WERI-Rb-1 (cell line): ENCODE data around the gene STAT5A.

ENCODE experiments used
- DNase-seq: peaks from one replicate; pipeline ENCODE4 v3.0.0-alpha.2; 2020
- H3K27ac ChIP-seq: fragments of 250-450 bp; sonication (Bioruptor Pico); 2 replicates; pipeline ENCODE4 v1.5.1; 2020; ENCODE audit warnings: mild to moderate bottlenecking, moderate library complexity
- H3K27me3 ChIP-seq: fragments of 250-450 bp; sonication (Bioruptor Pico); 2 replicates; pipeline ENCODE4 v1.5.1; 2021; ENCODE audit warnings: mild to moderate bottlenecking, low read depth, moderate library complexity; ENCODE audit not compliant: insufficient read depth, severe bottlenecking
- H3K36me3 ChIP-seq: fragments of 250-450 bp; sonication (Bioruptor Pico); 2 replicates; pipeline ENCODE4 v1.5.1; 2020; ENCODE audit warnings: mild to moderate bottlenecking, moderate library complexity
- H3K4me3 ChIP-seq: 2 replicates; pipeline ENCODE4 v1.5.1; 2011; ENCODE audit warnings: low read depth, mild to moderate bottlenecking, control low read depth, low read length
- H3K9me3 ChIP-seq: fragments of 250-450 bp; sonication (Bioruptor Pico); 2 replicates; pipeline ENCODE4 v1.5.1; 2021; ENCODE audit warnings: mild to moderate bottlenecking, moderate library complexity; ENCODE audit not compliant: severe bottlenecking
- TF ChIP-seq, protein P1 (sequence below): IDR thresholded peaks from 2 replicates; pipeline ENCODE4 v1.5.1; 2011; ENCODE audit warnings: low read depth, mild to moderate bottlenecking, control low read depth, inconsistent platforms, low read length

The STAT5A gene

DNA sequence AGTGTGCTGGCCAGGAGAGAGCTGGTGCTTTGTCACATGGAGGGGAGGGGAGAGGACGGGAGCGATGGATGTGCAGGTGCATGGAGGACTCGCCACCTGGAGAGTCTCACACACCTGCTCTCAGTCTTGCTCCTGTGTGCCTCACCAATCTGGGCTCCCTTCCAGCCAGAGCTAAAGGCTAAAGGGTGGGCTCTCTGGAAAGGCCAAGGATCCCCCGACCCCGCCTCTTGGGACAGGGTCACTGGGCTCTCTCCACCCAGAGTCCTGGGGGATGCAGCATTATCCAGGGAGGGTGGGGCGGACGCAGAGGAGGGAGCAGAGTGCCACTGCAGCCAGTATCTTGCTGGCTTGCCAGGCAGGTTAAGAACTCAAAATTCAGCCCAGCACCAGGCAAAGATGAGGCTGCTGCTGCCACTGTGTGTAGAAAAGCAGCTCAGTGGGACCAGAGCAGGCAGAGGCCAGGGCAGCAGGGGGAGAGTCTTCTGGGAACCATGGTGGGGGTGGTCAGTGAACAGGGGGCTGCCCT is 6.7 kb upstream of the STAT5A start:
- Histone ChIP-seq H3K27me3 (no peaks in the 10 kb centered on the region), H3K9me3 (no peaks in the 10 kb centered on the region), H3K4me3 (no peak overlapping the region), H3K36me3 (no peaks in the 10 kb centered on the region), H3K27ac (no peak overlapping the region)
- peak; percentile 6 for DNase-seq
- TF ChIP-seq, protein P1, sequence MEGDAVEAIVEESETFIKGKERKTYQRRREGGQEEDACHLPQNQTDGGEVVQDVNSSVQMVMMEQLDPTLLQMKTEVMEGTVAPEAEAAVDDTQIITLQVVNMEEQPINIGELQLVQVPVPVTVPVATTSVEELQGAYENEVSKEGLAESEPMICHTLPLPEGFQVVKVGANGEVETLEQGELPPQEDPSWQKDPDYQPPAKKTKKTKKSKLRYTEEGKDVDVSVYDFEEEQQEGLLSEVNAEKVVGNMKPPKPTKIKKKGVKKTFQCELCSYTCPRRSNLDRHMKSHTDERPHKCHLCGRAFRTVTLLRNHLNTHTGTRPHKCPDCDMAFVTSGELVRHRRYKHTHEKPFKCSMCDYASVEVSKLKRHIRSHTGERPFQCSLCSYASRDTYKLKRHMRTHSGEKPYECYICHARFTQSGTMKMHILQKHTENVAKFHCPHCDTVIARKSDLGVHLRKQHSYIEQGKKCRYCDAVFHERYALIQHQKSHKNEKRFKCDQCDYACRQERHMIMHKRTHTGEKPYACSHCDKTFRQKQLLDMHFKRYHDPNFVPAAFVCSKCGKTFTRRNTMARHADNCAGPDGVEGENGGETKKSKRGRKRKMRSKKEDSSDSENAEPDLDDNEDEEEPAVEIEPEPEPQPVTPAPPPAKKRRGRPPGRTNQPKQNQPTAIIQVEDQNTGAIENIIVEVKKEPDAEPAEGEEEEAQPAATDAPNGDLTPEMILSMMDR = no peak

DNA sequence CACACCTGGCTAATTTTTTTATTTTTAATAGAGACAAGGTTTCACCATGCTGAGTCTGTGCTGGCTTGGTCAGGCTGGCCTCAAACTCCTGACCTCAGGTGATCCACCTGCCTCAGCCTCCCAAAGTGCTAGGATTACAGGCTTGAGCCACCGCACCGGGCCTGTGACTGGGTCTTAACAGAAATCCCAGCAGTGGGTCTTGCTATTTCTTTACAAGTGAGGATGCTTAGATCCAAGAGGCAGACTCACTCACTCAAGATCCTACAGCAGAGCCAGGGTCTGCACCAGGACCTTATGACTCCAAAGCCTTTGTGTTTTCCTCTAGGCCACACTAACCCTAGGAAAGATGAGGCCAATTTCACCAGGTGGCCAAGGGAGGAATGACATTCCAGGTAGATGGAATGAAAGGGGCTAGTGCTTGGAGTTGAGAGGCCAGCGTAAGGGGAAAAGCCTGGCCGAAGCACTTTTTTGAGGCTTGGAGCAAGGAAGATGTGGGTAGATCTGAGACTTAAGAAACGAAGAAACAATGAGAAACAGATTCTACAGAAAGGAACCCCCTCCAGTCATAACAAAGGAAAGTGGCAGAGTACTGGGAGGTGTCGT is 5.7 kb upstream of the STAT5A start:
- TF ChIP-seq, protein P1 = peak; percentile 5; the same call in 1 of the 2 replicates
- Histone ChIP-seq H3K9me3 (no peaks in the 10 kb centered on the region), H3K27ac (no peak overlapping the region), H3K4me3 (no peak overlapping the region), H3K36me3 (no peaks in the 10 kb centered on the region), H3K27me3 (no peaks in the 10 kb centered on the region)
- DNase-seq = peak; percentile 12

DNA sequence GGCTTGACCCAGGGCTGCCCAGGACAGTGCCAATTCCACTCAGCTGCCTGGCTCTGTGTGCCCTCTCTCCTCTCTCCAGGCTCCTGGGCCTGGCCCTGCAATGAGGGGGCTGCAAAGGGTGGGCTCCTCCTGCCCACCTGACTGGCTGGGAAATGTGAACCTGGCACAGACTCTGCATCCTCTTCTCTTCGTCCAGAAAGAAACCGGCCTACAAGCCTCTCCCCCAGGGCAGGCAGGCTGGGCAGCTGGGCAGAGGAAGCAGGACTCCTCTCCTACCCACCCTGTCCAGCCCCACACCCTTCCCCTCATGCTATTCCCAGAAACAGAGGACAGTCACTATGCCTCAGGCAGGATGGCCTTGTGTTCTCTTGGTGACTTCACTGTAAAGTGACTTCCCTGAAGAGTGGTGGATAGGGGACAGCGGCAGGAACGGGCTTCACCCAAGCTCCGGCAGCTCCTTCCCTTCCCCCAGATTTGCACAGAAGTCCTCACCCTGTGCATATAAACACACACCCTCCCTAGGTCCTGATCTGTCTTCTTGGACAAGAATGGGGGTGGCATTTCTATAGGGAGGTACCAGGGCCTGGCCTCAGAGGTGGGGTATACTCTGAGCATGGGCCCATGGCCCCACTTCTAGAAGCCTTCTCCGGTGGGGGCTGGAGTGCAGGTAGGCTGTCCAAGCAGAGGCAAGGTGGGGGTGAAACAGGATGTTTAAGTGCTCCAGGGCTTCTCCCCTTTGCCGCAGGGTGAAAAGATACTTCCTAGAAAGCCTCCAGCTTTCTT is 4.9 kb upstream of the STAT5A start:
- DNase-seq = peak; percentile 5
- H3K27me3 ChIP-seq = no peaks in the 10 kb centered on the region
- H3K27ac ChIP-seq = no peak overlapping the region
- H3K36me3 ChIP-seq = no peaks in the 10 kb centered on the region
- H3K4me3 ChIP-seq = no peak overlapping the region
- H3K9me3 ChIP-seq = no peaks in the 10 kb centered on the region
- TF ChIP-seq, protein P1 = no peak

DNA sequence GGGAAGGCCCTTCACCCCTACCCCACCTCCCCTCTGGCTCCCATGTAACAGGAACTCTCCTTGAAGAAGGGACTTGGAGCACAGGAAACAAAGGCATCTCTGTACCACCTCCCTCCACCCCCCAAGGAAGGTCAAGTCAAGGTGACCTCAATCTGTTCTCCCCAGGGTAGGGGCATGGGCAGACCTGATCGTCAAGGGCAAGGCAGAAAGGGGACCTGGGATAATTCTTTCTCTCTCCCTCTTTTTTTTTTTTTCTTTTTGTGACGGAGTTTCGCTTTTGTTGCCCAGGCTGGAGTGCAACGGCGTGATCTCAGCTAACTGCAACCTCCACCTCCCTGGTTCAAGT is 4.3 kb upstream of the STAT5A start:
- Histone ChIP-seq H3K36me3 (no peaks in the 10 kb centered on the region), H3K4me3 (no peak overlapping the region), H3K9me3 (no peaks in the 10 kb centered on the region), H3K27me3 (no peaks in the 10 kb centered on the region), H3K27ac (no peak overlapping the region)
- peak; percentile 3 for DNase-seq
- TF ChIP-seq, protein P1 = no peak

DNA sequence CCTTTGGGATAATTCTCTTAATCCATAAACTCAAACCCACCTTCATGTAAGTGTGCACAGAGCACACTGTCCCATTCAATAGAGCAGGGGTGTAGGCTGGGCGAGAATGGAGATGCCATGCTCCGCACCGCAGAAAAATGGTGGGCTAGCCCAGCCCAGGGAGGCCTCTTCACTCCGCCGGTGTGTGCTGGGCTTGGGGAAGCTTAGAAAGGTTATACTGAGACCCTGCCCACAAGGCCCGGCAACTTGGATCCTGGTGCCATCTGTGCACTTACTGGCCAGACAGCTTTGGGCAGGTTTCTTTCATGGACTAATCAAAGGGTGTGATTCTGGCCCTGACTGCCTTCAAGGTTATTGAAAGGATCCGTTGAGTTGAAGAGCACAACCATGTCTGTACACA is 3.7 kb upstream of the STAT5A start:
- Histone ChIP-seq H3K4me3 (no peak overlapping the region), H3K9me3 (no peaks in the 10 kb centered on the region), H3K36me3 (no peaks in the 10 kb centered on the region), H3K27me3 (no peaks in the 10 kb centered on the region), H3K27ac (no peak overlapping the region)
- TF ChIP-seq, protein P1 = no peak
- DNase-seq = peak; percentile 35
